ENCODE data around the gene KLHL29.
A peak's percentile ranks its signal among the peaks of the same experiment; 100 is the strongest.
"Not testable (repeated sequence)": the region's sequence is repeated elsewhere in the genome, so short reads cannot be mapped to it uniquely, and the experiment has no call there.

Gene KLHL29

GRCh38 chr2:23384551-23385343 is at the start of gene KLHL29:
Gene KLHL29 (plus strand): TSS chr2:23385179. CDS start chr2:23562197, 177,018 bp downstream.
- peak; percentile 67 for DNase-seq

DNA sequence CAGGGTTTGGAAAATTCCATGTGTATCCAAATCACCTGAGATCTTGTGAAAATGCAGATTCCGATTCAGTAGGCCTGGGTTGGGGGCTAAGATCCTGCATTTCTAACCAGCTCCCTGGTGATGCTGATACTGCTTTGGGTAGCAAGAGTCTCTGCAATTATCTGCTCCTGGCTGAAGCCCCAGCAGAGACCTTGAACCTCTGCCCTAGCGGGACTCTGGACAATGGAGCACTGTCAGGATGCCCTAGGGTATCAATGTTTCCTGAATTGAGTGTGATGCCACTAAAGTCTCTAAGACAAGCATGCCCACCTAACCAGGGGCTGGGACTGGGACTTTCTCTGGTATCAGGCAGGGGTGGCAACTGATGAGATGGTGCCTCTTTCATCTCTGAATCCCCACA is 49.4 kb upstream of the KLHL29 start:
- DNase-seq: no peak

GRCh38 chr2:23342075-23342474 is 42.9 kb upstream of the KLHL29 start:
- DNase-seq: no peak

DNA sequence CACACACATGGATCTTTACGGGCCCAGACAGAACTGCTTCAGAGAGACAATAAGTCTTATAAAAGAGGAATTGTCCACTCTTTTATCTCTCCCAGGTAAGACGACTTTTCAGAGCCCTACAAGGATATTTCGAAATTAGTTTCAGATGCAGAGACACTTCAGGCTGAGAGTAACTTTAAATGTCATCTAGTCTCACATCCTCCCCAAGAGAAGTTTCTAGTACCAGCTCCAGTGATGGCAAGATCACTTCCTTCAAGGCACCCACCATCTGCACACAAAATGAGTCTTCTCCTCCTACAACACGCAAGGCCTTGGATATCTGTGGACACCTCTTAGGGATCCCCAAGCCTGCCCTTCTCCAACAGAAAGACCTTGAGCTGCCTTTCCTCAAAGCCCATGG is 39.0 kb upstream of the KLHL29 start:
- DNase-seq: no peak

DNA sequence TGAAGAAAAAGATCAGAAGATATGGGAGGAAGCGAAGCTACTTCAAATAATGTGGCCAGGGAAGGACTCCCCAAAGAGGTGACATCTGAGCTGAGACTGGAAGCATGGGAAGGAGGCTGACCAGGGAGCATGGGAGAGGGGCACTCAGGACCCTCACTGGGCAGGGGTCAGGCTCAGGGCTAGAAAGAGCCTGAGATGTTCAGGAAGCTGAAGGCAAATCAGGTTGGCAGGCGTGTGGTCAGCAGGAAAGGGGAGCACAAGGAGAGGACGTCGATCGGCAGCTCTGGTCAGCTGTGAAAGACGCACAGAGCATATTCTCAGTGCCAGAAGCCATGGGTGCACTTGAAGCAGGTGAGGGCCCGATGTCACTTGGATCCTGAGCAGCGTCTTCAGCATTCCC is 38.2 kb upstream of the KLHL29 start:
- no peak for DNase-seq

DNA sequence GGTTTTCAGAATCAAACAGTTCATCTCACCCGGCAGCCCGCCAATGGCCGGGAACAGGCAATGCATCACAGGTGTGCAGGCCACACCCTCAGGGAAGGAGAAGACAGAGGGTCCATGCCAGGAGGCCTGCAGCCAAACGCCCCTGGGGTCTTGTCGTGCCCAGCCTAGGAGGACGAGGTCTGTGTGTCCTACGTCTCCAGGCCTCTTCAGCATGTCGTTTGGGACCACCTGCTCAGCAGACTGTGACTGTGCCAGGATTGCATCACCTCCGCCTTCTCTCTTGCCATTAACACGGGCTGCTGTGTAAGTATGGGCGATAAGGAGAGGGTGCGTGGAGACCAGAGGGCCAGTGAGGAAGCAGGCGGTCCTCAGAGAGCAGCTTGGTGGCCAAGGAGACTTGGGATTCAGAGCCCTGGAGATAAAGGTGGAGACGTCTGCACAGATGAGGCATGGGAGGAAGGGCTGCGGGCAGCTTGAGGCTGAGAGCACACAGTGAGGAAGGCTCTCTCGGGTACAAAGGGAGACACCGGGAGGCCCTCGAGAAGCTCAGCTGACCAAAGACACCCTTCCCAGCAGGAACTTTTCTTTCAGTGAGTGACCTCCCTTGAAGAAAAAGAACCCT is 37.4 kb upstream of the KLHL29 start:
- DNase-seq: no peak

GRCh38 chr2:23348093-23348481 is 36.9 kb upstream of the KLHL29 start:
- not testable (repeated sequence) for DNase-seq

GRCh38 chr2:23349508-23349907 is 35.5 kb upstream of the KLHL29 start:
- no peak for DNase-seq

DNA sequence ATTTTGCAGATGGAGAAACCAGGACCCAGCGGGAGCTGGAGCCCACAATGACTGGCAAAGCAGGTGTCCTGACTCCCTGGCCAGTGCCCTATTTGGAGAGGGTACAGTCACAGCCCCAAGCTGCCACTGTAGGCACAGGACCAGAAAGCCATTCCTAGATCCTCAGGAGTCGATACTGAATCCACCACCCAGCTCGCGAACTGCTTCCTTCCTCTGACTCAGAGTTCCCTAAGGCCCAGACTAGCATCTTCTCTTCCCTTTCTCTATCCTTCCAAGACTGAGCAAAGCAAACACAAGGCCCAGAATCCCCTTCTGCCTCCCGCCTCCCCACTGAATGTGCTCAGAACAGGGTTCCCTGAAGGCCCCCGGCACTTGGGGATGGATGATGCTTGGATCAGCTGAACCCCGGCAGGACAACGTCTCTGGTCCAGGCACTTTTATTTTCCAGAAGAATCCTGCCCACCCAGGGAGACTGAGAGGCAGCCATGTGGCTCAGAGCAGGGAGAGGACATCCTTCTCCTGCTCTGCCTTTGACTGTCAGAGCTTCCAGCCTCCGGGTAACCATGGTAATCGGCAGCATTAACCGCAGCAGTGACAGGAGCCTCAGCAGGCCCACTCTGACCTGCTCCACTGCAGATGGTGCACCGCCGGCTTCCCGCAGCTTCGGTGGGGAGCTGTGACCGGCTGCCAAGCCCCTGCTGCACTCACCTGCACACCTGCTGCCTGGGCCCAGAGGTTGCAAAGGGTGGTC is 34.8 kb upstream of the KLHL29 start:
- DNase-seq: no peak

DNA sequence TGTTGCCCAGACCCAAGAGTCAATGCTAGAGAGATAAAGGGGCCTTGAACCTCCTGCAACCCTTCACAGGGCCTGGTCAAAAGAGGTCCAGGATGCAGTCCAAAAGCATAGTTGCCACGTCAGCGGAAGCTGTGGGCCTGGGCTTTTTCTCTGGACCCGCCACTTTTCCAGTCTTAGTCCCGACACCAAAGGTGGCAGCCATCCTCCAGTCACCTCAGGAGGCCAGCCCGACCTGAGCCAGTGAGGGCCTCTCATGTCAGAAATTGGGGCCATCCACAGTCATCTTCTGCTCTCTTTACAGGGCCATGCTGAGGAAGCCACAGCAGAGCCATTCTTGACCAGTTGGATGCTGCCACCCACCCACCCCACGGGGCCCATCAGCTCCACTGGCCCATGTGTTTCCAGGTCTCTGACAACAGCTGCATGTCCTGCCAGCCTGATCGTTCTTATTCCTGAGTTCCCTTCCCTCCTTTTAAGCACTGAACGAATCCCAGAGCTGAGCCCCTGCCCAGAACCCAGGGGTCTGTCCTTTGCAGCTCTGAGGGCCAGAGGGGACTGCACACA is 34.1 kb upstream of the KLHL29 start:
- no peak for DNase-seq

DNA sequence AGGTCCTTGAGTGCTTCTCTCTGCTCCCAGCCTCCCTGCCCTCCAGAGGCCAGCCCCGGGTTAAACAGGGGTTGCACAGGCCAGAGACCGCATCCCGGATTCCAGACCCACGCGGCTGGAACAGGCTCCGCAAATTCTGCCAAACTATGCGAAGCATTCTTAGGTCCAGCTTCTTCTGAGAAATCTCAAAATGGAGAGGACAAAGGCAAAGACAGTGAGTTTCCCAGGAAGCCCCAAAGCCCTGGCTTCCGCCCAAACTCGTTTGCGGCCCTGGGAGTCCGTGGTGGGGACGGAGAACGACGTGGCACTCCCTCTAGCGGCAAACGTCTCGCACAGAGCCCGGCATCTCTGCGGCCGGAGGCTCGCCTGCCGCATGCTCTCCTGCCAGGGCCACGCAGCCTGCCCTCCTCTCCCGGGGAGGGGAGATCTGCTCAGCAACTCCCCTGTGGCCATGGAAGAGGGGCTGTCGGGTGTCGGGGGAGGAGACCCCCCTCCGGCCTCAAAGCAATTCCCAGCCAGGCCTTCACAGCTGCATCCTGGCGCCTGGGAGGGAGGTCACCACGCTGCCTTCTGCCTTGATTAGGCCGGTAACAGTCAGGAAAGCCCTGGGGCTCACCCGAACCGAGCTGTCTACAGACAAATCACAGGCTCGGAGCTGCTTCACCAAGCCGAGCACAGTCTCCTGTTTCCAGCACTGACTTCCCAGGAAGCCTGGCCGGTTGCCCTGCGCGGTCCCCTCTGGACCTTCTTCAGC is 33.4 kb upstream of the KLHL29 start:
- DNase-seq: peak; percentile 27

- no peak for DNase-seq
Observed at GRCh38 chr2:23354554-23354953, 30.4 kb upstream of the KLHL29 start.

DNA sequence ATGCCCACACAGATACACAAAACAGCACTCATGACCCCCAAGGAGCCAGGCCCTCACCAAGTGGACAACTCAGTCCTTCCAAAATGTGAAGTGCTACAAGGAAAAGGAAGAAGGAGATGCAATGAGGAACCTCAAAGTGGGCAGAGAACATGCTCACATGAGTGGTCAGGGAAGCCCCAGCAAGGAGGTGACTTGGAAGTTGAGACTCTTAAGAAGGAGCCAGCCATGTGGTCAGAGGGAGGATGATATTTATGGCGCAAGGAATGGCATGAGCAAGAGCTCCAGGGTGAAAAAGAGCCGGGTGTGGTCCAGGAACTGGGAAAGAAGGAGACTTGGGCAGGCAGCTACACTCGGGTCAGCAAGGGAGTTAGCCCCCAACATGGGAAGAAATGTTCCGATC is 30.0 kb upstream of the KLHL29 start:
- DNase-seq: no peak

- no peak for DNase-seq
Observed at GRCh38 chr2:23356711-23357110, 28.3 kb upstream of the KLHL29 start.

GRCh38 chr2:23359631-23360567 is 25.1 kb upstream of the KLHL29 start:
- no peak for DNase-seq

GRCh38 chr2:23360571-23361125 is 24.3 kb upstream of the KLHL29 start:
- no peak for DNase-seq

DNA sequence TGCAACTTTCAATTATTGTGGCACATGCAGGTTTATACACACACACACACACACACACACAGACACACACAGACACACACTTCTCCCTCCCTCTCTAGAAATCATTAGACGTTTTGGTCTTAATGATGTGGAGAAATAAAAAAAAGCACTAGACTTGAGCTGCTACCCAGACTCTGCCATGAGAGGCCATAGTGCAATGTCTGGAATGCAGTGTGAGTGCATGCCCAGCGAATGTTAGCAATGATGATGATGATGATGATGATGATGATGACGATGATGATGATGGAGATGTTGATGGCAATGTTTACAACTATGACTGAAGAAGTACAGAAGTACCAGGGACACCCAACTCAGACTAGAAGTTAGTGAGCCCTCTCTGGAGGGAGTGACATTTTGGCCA is 23.8 kb upstream of the KLHL29 start:
- no peak for DNase-seq

DNA sequence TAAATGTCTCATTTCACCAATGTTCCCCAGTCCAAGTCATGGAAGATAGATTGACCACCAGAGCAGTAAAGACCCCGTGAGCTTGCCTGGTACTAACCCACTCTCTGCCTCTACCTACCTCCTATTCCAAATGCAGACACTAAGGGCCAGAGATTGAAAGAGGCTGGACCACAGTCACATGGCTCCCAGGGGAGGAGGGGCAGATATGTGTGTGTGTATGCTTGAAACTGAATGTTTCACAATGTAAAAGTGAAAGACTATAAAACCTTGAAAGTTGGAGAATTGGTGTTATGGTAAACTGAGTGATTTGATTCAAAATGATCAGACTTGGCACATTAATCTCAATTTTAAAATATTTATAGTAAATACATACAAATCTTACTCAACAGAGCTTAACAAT is 21.7 kb upstream of the KLHL29 start:
- no peak for DNase-seq

- no peak for DNase-seq
Observed at GRCh38 chr2:23363831-23364230, 21.1 kb upstream of the KLHL29 start.

DNA sequence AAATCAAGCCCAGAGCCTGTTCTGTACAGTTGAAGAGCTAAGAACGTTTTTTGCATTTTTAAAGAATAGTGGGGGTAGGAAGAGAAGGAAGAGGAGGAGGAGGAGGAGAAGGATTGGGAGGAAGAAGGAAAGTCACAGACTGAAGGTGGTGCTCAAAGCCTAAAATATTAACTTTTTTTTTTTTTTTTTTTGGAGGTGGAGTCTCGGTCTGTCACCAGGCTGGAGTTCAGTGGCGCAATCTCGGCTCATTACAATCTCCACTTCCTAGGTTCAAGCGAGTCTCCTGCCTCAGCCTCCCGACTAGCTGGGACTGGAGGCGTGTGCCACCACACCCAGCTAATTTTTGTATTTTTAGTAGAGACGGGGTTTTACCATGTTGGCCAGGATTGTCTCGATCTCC is 18.3 kb upstream of the KLHL29 start:
- DNase-seq: no peak

DNA sequence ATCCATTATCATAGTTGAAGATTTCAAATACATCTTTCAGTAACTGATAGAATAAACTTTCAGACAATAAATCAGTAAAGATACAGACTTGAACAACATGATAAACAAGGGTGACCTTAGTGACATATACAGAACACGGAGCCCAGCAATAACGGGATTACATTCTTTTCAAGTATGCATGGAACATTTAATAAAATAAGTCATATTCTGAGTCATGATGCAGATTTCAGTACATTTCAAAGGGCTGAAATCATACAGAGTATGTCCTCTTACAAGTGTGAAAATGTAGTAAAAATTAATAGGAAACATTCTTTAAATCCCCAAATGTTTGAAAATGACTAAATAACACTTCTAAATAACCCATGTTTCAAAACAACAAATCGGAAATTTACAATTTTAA is 17.2 kb upstream of the KLHL29 start:
- DNase-seq: no peak
